KMS-11 (cell line): Measurements from ENCODE around the gene FLYWCH1.

Experiments
- H2AFZ ChIP-seq: fragments of 200-600 bp; sonication (generic); 2 replicates; pipeline ENCODE4 v1.6.1; 2016; ENCODE audit warnings: antibody characterized with exemption, mixed run types, low read depth
- H3K27ac ChIP-seq: fragments of 200-600 bp; sonication (generic); 2 replicates; pipeline ENCODE4 v1.6.1; 2016; ENCODE audit warnings: mild to moderate bottlenecking, mixed run types
- H3K27me3 ChIP-seq: fragments of 200-600 bp; sonication (generic); 2 replicates; pipeline ENCODE4 v1.6.1; 2017; ENCODE audit warnings: mild to moderate bottlenecking, low read depth, mixed run types, moderate library complexity; ENCODE audit not compliant: insufficient read depth
- H3K36me3 ChIP-seq: fragments of 200-600 bp; sonication (generic); 2 replicates; pipeline ENCODE4 v1.6.1; 2017; ENCODE audit warnings: mild to moderate bottlenecking, mixed run types; ENCODE audit not compliant: insufficient read depth
- H3K4me1 ChIP-seq: fragments of 200-600 bp; sonication (generic); 2 replicates; pipeline ENCODE4 v1.6.1; 2016; ENCODE audit warnings: mild to moderate bottlenecking, low read depth, mixed run types; ENCODE audit not compliant: poor library complexity, severe bottlenecking
- H3K4me2 ChIP-seq: fragments of 200-600 bp; sonication (generic); 2 replicates; pipeline ENCODE4 v1.7.0; 2016; ENCODE audit warnings: mild to moderate bottlenecking, mixed run types
- H3K4me3 ChIP-seq: fragments of 200-600 bp; sonication (generic); IDR thresholded peaks from 2 replicates; pipeline ENCODE4 v1.6.1; 2017; ENCODE audit warnings: low read depth, low read length, mixed read lengths; ENCODE audit not compliant: insufficient read depth
- H3K79me2 ChIP-seq: fragments of 200-600 bp; sonication (generic); 2 replicates; pipeline ENCODE4 v1.6.1; 2016; ENCODE audit warnings: low read depth, mixed run types; ENCODE audit not compliant: insufficient read depth
- H3K9ac ChIP-seq: fragments of 200-600 bp; sonication (generic); 2 replicates; pipeline ENCODE4 v1.6.1; 2016; ENCODE audit warnings: mild to moderate bottlenecking, mixed run types
- H4K20me1 ChIP-seq: fragments of 200-600 bp; sonication (generic); 2 replicates; pipeline ENCODE4 v1.6.1; 2016; ENCODE audit warnings: mild to moderate bottlenecking, mixed run types; ENCODE audit not compliant: insufficient read depth
- TF ChIP-seq, protein P1 (sequence below): fragments of 200-600 bp; sonication (generic); conservative IDR thresholded peaks from 2 replicates; pipeline ENCODE4 v1.6.1; 2017; ENCODE audit warnings: low read depth, mild to moderate bottlenecking, antibody characterized with exemption, low read length, moderate library complexity, mixed read lengths

FLYWCH1 gene

GRCh38 chr16:2884041-2884451 is 27.7 kb upstream of the FLYWCH1 start:
- H3K9ac ChIP-seq: no peak overlapping the region; the same call in 1 of the 2 replicates
- 0 out of 2 replicates have a peak, but pooled peaks cover 9% of the 10 kb centered on the region for H3K79me2 ChIP-seq
- no peak overlapping the region for H3K4me3 ChIP-seq
- peaks cover 13% of the 10 kb centered on the region for H3K4me1 ChIP-seq
- no peaks in the 10 kb centered on the region for H4K20me1 ChIP-seq
- TF ChIP-seq, protein P1, sequence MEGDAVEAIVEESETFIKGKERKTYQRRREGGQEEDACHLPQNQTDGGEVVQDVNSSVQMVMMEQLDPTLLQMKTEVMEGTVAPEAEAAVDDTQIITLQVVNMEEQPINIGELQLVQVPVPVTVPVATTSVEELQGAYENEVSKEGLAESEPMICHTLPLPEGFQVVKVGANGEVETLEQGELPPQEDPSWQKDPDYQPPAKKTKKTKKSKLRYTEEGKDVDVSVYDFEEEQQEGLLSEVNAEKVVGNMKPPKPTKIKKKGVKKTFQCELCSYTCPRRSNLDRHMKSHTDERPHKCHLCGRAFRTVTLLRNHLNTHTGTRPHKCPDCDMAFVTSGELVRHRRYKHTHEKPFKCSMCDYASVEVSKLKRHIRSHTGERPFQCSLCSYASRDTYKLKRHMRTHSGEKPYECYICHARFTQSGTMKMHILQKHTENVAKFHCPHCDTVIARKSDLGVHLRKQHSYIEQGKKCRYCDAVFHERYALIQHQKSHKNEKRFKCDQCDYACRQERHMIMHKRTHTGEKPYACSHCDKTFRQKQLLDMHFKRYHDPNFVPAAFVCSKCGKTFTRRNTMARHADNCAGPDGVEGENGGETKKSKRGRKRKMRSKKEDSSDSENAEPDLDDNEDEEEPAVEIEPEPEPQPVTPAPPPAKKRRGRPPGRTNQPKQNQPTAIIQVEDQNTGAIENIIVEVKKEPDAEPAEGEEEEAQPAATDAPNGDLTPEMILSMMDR: no peak
- peaks cover 22% of the 10 kb centered on the region; the same call in 1 of the 2 replicates for H3K27me3 ChIP-seq
- H2AFZ ChIP-seq: peak overlapping the region; percentile 96
- no peak overlapping the region for H3K27ac ChIP-seq
- peak overlapping the region; percentile 96 for H3K4me2 ChIP-seq
- no peaks in the 10 kb centered on the region for H3K36me3 ChIP-seq

DNA sequence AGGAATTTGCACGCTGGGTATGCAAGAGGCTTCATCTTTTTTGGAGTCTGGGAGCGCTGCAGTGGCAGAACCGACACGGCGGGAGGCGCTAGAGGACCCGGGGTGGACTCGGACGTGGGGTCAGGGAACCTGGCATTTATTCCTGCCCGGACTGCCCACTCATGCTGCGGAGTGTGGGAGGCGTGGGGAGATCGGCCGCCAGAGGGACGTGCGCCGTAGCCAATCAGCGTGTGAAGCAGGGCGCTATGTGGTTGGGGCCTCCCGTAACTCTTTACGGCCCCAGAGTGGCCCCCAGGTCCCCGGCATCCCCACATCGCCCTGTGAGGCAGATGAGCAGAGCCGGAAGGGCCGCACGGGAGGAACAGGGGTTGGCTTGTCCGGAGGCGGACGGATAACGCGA is 17.5 kb upstream of the FLYWCH1 start:
- Histone ChIP-seq H3K27me3 (no peaks in the 10 kb centered on the region), H3K27ac (no peak overlapping the region), H3K9ac (no peak overlapping the region), H3K4me1 (no peaks in the 10 kb centered on the region), H2AFZ (no peak overlapping the region), H3K4me3 (no peak overlapping the region), H3K4me2 (no peak overlapping the region), H3K79me2 (no peaks in the 10 kb centered on the region), H4K20me1 (no peaks in the 10 kb centered on the region), H3K36me3 (no peaks in the 10 kb centered on the region)
- TF ChIP-seq, protein P1: no peak

- no peak overlapping the region for H3K4me2 ChIP-seq
- no peak overlapping the region for H3K27ac ChIP-seq
These were observed 15.9 kb upstream of the FLYWCH1 start for GRCh38 chr16:2895813-2896212.

DNA sequence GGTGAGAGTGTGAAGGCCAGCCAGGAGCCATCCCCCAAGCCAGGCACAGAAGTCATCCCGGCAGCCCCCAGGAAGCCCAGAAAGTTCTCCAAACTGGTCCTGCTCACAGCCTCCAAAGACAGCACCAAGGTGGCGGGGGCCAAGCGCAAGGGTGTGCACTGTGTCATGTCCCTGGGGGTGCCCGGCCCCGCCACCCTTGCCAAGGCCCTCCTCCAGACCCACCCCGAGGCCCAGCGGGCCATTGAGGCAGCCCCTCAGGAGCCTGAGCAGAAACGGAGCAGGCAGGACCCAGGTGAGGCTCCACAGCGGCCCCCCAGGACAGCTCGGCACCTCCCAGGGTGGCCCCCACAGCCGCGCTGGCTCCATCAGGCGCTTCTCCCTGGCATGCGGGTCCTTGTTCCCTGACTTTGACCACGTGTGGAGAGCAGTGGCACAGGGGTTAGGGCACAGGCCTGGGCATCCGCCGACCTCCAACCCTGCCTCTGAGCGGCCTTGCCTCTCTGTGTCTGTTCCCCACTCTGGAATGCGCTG is 15.2 kb upstream of the FLYWCH1 start:
- H3K9ac ChIP-seq: no peak overlapping the region
- H3K4me1 ChIP-seq: no peaks in the 10 kb centered on the region
- no peaks in the 10 kb centered on the region for H3K36me3 ChIP-seq
- TF ChIP-seq, protein P1: no peak
- no peaks in the 10 kb centered on the region for H3K79me2 ChIP-seq
- H3K4me3 ChIP-seq: no peak overlapping the region
- H3K27me3 ChIP-seq: no peaks in the 10 kb centered on the region
- H3K27ac ChIP-seq: no peak overlapping the region
- no peak overlapping the region for H2AFZ ChIP-seq
- H3K4me2 ChIP-seq: no peak overlapping the region
- H4K20me1 ChIP-seq: no peaks in the 10 kb centered on the region

More at GRCh38 chr16:2895813-2896212, 15.9 kb upstream of the FLYWCH1 start:
- no peaks in the 10 kb centered on the region for H3K4me1 ChIP-seq
- no peaks in the 10 kb centered on the region for H3K27me3 ChIP-seq
- no peak overlapping the region for H2AFZ ChIP-seq
- no peak overlapping the region for H3K4me3 ChIP-seq
- H4K20me1 ChIP-seq: no peaks in the 10 kb centered on the region
- TF ChIP-seq, protein P1: no peak
- no peaks in the 10 kb centered on the region for H3K36me3 ChIP-seq
- H3K79me2 ChIP-seq: no peaks in the 10 kb centered on the region
- H3K9ac ChIP-seq: no peak overlapping the region
